Right lobe of liver (tissue), 6 donors: ENCODE measurements around the gene NCOA3. TPM values are rescaled to one million over a fixed set of nuclear protein-coding genes. Genes with fewer than 3 reads are reported as not detected.

Experiments
- ATAC-seq, 4 donors: fragments of 200-7000 bp; cut with Tn5 transposase; one replicate each; pipeline ENCODE4 v1.9.1; 2020; ENCODE audit warnings: mild to moderate bottlenecking in 4 of 4, moderate library complexity in 4 of 4
- DNase-seq, 3 donors: peaks; one replicate each; pipeline ENCODE4 v3.0.0-alpha.2; 2020
- H3K27ac ChIP-seq, 3 donors: fragments of 200-600 bp; one replicate each; pipeline ENCODE4 v1.8.0; 2022
- H3K27me3 ChIP-seq, 2 donors: fragments of 200-600 bp; one replicate each; pipeline ENCODE4 v1.8.0; 2022
- H3K36me3 ChIP-seq, 4 donors: fragments of 200-600 bp; sonication (generic) in 1 of 4; one replicate each; pipeline versions ENCODE4 v1.5.1 to v1.8.0; 2017 to 2022; ENCODE audit warnings: control low read depth in 1 of 4
- H3K4me1 ChIP-seq, 4 donors: fragments of 200-600 bp; sonication (generic) in 1 of 4; one replicate each; pipeline versions ENCODE4 v1.5.1 to v1.8.0; 2017 to 2022; ENCODE audit warnings: control low read depth in 1 of 4
- H3K4me3 ChIP-seq, 3 donors: fragments of 200-600 bp; one replicate each; pipeline ENCODE4 v1.8.0; 2022
- H3K9me3 ChIP-seq, 4 donors: fragments of 200-600 bp; sonication (generic) in 1 of 4; one replicate each; pipeline versions ENCODE4 v1.5.1 to v1.8.0; 2017 to 2022; ENCODE audit warnings: control low read depth in 1 of 4
- CTCF ChIP-seq, 4 donors: fragments of 200-600 bp in 3 of 4; fragments of 450-650 bp in 1 of 4; IDR thresholded peaks; one replicate each; pipeline versions ENCODE4 v1.5.1 to v1.8.0; 2016 to 2022; ENCODE audit warnings: antibody characterized with exemption in 4 of 4, mild to moderate bottlenecking in 2 of 4
- POLR2A ChIP-seq: fragments of 450-650 bp; IDR thresholded peaks from one replicate; pipeline ENCODE4 v1.6.1; 2017; ENCODE audit warnings: antibody characterized with exemption, mild to moderate bottlenecking
- WGBS: methylation state at CpG from one replicate; pipeline ENCODE4 v1.1.6; 2018; ENCODE audit warnings: low coverage, low lambda C conversion rate; ENCODE audit not compliant: insufficient coverage; ENCODE audit errors: missing lambda C conversion rate; 5-methylcytosine and 5-hydroxymethylcytosine counted together
- intact Hi-C, 2 donors: fragments of 100-400 bp; cut with DNase I; formaldehyde crosslinking; loops; one replicate each; pipeline versions ENCODE4 v1.11.2 to v1.14.1; 2022
- total RNA-seq, 6 experiments: library from RNA; depleted of rRNA in 2 of 6; stranded (reverse); fragments of >200 nt in 2 of 6; fragmentation: NEBNext Ultra II Directional in 3 of 6; extraction: Animal tissue kit (Norgen Biotek cat#: 25700) in 3 of 6; gene quantifications; one replicate each; pipeline versions ENCODE4 v1.1.0 to v1.2.4, GENCODE V29; 2016 to 2023
- donor health status: DM: no; HTN: yes; CAD: no.
- donor health status: DM: no; HTN: no; CAD: no.
- donor health status: DM: no; HTN: no; CAD: no.
- donor health status: DM: no; HTN: yes; CAD: no.
- donor health status: DM: no; HTN: yes; CAD: no.

NCOA3 gene
- total RNA-seq, 6 experiments from 2014 or later, result 11.2 to 15.1 (median 13.8) TPM

GRCh38 chr20:47660983-47661700 lies 159.5 kb downstream of the NCOA3 start:
- TF ChIP-seq POLR2A (no peak), CTCF (IDR thresholded peaks at IDR 0.05) (no peak)
- intact Hi-C loops, result no loop called here
- 68% methylated on average over 6 of the region's 12 CpGs for WGBS
- ATAC-seq, result no peak
- Histone ChIP-seq H3K27ac (no peak overlapping the region), H3K36me3 (peaks cover 0 to 3% (median 0%) of the 10 kb centered on the region in 4 donors), H3K27me3 (no peaks in the 10 kb centered on the region), H3K4me1 (peaks cover 0 to 4% (median 0%) of the 10 kb centered on the region in 4 donors), H3K9me3 (no peaks in the 10 kb centered on the region), H3K4me3 (no peak overlapping the region)
- no peak for DNase-seq

GRCh38 chr20:47661714-47662113 lies 160.0 kb downstream of the NCOA3 start:
- Histone ChIP-seq H3K27ac (no peak overlapping the region), H3K36me3 (peaks cover 0 to 3% (median 0%) of the 10 kb centered on the region in 4 donors), H3K27me3 (no peaks in the 10 kb centered on the region), H3K4me3 (no peak overlapping the region), H3K4me1 (peaks cover 0 to 4% (median 0%) of the 10 kb centered on the region in 4 donors), H3K9me3 (no peaks in the 10 kb centered on the region)
- TF ChIP-seq POLR2A (no peak), CTCF (IDR thresholded peaks at IDR 0.05) (no peak)
- 76% methylated on average over 7 of the region's 7 CpGs for WGBS
- no peak for ATAC-seq
- intact Hi-C loops, result no loop called here
- DNase-seq, result no peak

GRCh38 chr20:47662483-47663353 lies 161.0 kb downstream of the NCOA3 start:
- WGBS, result 100% methylated on average over 8 of the region's 16 CpGs
- TF ChIP-seq POLR2A (no peak), CTCF (IDR thresholded peaks at IDR 0.05) (no peak)
- no peak overlapping the region for H3K27ac ChIP-seq
- ATAC-seq (no peak), DNase-seq (no peak)
- H3K4me3 ChIP-seq, result no peak overlapping the region
- H3K4me1 ChIP-seq, result peaks cover 0 to 4% (median 0%) of the 10 kb centered on the region in 4 donors
- no peaks in the 10 kb centered on the region for H3K27me3 ChIP-seq
- H3K36me3 ChIP-seq, result peaks cover 0 to 3% (median 0%) of the 10 kb centered on the region in 4 donors
- intact Hi-C loops, result no loop called here
- no peaks in the 10 kb centered on the region for H3K9me3 ChIP-seq

- Histone ChIP-seq H3K27ac (no peak overlapping the region), H3K36me3 (peaks cover 0 to 3% (median 0%) of the 10 kb centered on the region in 4 donors), H3K4me3 (no peak overlapping the region), H3K4me1 (peaks cover 0 to 4% (median 0%) of the 10 kb centered on the region in 4 donors), H3K9me3 (no peaks in the 10 kb centered on the region), H3K27me3 (no peaks in the 10 kb centered on the region)
- intact Hi-C loops, result no loop called here
- DNase-seq, result peak; percentile 68 to 81 (median 78)
- peak; percentile 81 to 92 (median 85) for ATAC-seq
- TF ChIP-seq POLR2A (no peak), CTCF (IDR thresholded peaks at IDR 0.05) (peak; percentile 89 to 98 (median 96))
- WGBS, result 0% methylated on average over 5 of the region's 20 CpGs
Measured at GRCh38 chr20:47663354-47664067, 161.8 kb downstream of the NCOA3 start.
